Colonic mucosa (tissue), 4 donors: ENCODE data around the gene ING2. TPM values are rescaled to one million over a fixed set of nuclear protein-coding genes. Genes with fewer than 3 reads are reported as not detected.

Experiments used
- DNase-seq: peaks from one replicate; pipeline ENCODE4 v3.0.0-alpha.2; 2020
- H3K27ac ChIP-seq: fragments of 200-600 bp; one replicate; pipeline ENCODE4 v1.8.0; 2021
- H3K27me3 ChIP-seq: fragments of 200-600 bp; one replicate; pipeline ENCODE4 v1.8.0; 2021
- H3K36me3 ChIP-seq: fragments of 200-600 bp; one replicate; pipeline ENCODE4 v1.8.0; 2021
- H3K4me1 ChIP-seq: fragments of 200-600 bp; one replicate; pipeline ENCODE4 v1.8.0; 2021; ENCODE audit warnings: mild to moderate bottlenecking
- H3K4me3 ChIP-seq: fragments of 200-600 bp; one replicate; pipeline ENCODE4 v1.8.0; 2021
- H3K9ac ChIP-seq, 2 donors: one replicate each; pipeline ENCODE4 v1.7.0; 2013; ENCODE audit warnings: control low read depth in 2 of 2, low read depth in 2 of 2, low read length in 2 of 2
- H3K9me3 ChIP-seq: fragments of 200-600 bp; one replicate; pipeline ENCODE4 v1.8.0; 2021
- intact Hi-C: fragments of 100-400 bp; cut with DNase I; formaldehyde crosslinking; loops from one replicate; pipeline ENCODE4 v1.14.1; 2022
- total RNA-seq, 2 donors: library from RNA; stranded (reverse); fragmentation: NEBNext Ultra II Directional in 1 of 2; extraction: Animal tissue kit (Norgen Biotek cat#: 25700) in 1 of 2; gene quantifications; one replicate each; pipeline ENCODE4 v1.2.1, GENCODE V29; 2021
- TF ChIP-seq, protein P1 (sequence below): fragments of 200-600 bp; IDR thresholded peaks from one replicate; pipeline ENCODE4 v1.8.0; 2022; ENCODE audit warnings: antibody characterized with exemption, mild to moderate bottlenecking
- donor health status: healthy.
- donor health status: DM: no; HTN: no; CAD: no.
- donor health status: DM: no; HTN: no; CAD: no.

The ING2 gene
- total RNA-seq, 2 donors from 2014 or later = 11.0 to 15.3 TPM

DNA sequence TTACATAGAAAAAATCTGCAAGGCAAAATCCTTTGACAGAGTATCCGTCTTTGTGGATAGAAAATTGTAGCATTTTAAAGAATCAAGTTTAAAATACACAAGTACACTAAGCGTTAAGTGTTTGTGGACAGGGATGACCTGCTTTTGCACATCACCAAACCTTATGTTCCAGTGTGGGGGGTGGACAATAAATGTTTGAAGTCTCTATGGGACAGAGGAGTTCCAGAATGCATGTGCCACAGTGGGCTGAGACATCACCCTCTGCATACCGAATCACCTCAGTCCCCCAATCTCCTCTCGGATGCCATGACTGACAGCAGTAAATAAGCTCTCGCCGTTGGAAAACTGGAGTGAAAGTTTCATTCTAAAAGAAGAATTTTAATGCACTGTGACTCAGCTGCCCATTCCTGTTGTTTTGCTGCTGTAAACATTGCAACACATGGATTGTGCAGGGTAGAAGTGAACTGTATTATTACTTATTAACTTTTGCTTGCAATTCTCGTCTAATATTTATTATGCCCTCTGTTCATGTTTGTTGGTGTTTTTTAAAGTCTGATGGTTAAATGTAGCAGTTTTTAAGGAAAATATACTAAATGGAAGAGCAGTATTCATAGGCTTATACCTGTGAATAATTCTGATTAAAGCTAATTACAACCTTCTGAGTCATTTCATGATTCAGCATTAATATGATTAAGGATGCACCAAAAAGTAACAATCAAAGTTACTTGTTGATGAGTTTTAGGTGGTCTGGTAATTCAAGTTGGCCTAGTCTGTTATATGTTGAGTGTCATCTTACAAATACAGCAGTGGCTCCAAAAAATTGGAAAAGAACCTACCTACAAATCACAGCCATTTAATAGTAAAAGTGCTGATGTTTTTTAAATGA is 36.4 kb upstream of the ING2 start:
- Histone ChIP-seq H3K27ac (no peak overlapping the region), H3K4me1 (no peaks in the 10 kb centered on the region), H3K9me3 (no peaks in the 10 kb centered on the region), H3K36me3 (no peaks in the 10 kb centered on the region), H3K4me3 (no peak overlapping the region), H3K9ac (no peak overlapping the region), H3K27me3 (no peaks in the 10 kb centered on the region)
- intact Hi-C loops = no loop called here
- TF ChIP-seq, protein P1, sequence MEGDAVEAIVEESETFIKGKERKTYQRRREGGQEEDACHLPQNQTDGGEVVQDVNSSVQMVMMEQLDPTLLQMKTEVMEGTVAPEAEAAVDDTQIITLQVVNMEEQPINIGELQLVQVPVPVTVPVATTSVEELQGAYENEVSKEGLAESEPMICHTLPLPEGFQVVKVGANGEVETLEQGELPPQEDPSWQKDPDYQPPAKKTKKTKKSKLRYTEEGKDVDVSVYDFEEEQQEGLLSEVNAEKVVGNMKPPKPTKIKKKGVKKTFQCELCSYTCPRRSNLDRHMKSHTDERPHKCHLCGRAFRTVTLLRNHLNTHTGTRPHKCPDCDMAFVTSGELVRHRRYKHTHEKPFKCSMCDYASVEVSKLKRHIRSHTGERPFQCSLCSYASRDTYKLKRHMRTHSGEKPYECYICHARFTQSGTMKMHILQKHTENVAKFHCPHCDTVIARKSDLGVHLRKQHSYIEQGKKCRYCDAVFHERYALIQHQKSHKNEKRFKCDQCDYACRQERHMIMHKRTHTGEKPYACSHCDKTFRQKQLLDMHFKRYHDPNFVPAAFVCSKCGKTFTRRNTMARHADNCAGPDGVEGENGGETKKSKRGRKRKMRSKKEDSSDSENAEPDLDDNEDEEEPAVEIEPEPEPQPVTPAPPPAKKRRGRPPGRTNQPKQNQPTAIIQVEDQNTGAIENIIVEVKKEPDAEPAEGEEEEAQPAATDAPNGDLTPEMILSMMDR = no peak
- DNase-seq = no peak

DNA sequence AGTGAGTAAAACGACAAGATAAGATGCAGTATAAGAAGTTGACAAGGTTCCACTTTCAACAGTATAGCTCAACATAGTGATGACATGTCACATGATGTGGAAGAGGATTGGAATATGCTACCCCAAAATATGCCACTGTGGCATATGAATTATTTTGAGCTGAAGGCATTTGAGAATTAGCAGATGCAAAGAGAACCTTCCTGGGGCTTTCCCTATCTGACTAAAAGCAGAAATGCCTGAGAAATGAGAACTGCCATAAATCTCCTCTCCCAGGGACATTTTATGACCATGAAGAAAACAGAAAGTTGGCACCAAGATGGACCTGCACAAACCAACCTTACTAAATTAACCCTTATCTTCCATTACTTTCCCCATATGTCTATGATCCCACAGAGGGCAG is 35.6 kb upstream of the ING2 start:
- Histone ChIP-seq H3K27ac (no peak overlapping the region), H3K4me1 (no peaks in the 10 kb centered on the region), H3K4me3 (no peak overlapping the region), H3K9ac (no peak overlapping the region), H3K9me3 (no peaks in the 10 kb centered on the region), H3K27me3 (no peaks in the 10 kb centered on the region), H3K36me3 (no peaks in the 10 kb centered on the region)
- intact Hi-C loops = no loop called here
- no peak for DNase-seq
- TF ChIP-seq, protein P1 = no peak

DNA sequence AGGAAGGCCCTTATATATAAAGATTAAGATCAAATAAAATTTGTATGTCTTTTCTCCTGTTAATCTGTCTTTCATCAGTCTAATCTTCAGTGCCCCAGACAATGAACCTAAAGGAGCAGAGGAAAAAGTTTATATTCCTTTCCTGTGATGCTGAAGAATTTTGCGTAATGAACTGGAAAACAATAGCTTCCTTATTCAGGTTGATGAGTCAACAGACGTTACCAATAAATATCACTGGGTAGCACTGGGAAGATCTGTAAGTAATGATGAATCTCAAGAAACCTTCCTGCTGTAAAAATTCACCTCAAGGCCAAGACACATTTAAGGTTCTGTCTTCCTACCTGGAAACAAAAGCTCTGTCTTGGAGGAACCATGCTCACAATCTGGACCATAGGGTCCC is 34.9 kb upstream of the ING2 start:
- no peaks in the 10 kb centered on the region for H3K4me1 ChIP-seq
- no peak for DNase-seq
- H3K4me3 ChIP-seq = no peak overlapping the region
- TF ChIP-seq, protein P1 = no peak
- no peaks in the 10 kb centered on the region for H3K36me3 ChIP-seq
- intact Hi-C loops = loop anchor here (5.0 to 10.0 kb wide), 2 partner anchors 132 to 165 kb away; no protein-coding TSS in a partner anchor
- no peak overlapping the region for H3K27ac ChIP-seq
- H3K9me3 ChIP-seq = no peaks in the 10 kb centered on the region
- H3K9ac ChIP-seq = no peak overlapping the region
- H3K27me3 ChIP-seq = no peaks in the 10 kb centered on the region

DNA sequence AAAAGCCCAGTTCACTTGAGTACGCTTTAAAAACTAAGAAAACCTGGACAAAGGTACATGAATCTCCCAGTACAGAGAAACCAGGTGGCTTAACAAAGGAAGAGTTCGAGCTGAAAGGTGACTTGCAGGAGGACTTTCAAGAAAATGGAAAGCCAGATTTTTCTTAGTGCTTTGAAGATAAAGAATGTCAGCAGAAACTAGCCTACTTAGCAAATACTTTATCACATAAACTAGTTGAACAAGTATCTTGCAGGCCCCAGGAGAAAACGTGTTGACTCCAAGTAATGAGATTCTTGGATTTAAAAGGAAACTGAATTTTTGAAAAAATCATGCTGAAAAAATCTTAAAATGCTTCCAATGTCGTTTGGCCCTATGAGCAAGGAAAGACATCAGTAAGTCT is 34.0 kb upstream of the ING2 start:
- DNase-seq = no peak
- TF ChIP-seq, protein P1 = no peak
- no peak overlapping the region for H3K27ac ChIP-seq
- intact Hi-C loops = loop anchor here (5.0 to 10.0 kb wide), 2 partner anchors 131 to 164 kb away; no protein-coding TSS in a partner anchor
- no peaks in the 10 kb centered on the region for H3K4me1 ChIP-seq
- H3K27me3 ChIP-seq = no peaks in the 10 kb centered on the region
- H3K4me3 ChIP-seq = no peak overlapping the region
- H3K9ac ChIP-seq = no peak overlapping the region
- H3K36me3 ChIP-seq = no peaks in the 10 kb centered on the region
- no peaks in the 10 kb centered on the region for H3K9me3 ChIP-seq

DNA sequence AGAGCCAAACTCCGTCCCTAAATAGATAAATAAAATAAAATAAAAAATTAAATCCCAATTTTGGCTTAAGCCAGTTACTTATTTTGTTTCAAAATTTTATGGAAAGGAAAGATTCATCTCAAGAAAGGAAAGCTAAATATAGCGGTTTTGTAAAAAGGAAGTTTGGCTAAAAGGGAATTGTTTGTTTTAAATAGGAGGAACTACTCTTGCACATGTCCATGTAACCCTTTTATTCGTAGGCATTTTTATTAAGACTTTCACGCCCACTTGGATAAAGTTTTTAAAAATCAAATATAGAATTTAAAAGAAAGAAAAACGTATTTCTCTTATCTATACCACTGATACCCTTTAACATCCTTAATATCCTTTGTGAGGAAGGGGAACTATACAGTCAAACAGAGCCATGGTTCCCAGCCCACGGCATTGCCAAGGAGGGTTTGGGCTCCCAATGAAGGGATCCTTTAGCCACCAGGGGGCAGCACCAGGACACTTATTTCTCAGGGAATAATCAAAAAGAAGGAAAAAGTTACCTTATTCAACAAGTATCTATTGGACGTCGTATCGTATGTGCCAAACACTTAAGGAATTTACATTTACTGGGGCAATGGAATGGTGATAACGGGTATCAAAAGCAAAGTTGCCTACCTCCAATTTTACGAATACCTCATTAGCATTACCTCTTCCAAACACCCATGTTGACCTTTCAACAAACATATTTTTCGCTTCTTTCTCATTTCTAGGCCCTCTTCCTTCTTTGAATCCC is 32.7 kb upstream of the ING2 start:
- Histone ChIP-seq H3K9me3 (no peaks in the 10 kb centered on the region), H3K9ac (no peak overlapping the region), H3K36me3 (no peaks in the 10 kb centered on the region), H3K27ac (no peak overlapping the region), H3K27me3 (no peaks in the 10 kb centered on the region), H3K4me1 (no peaks in the 10 kb centered on the region), H3K4me3 (no peak overlapping the region)
- intact Hi-C loops = loop anchor here (5.0 to 10.0 kb wide), 2 partner anchors 130 to 163 kb away; no protein-coding TSS in a partner anchor
- TF ChIP-seq, protein P1 = peak; percentile 93
- DNase-seq = peak; percentile 93
